ENCODE data around the gene GMPR2.

Gene GMPR2

GRCh38 chr14:24261969-24262327 lies 29.2 kb downstream of the GMPR2 start:
- H2AK5ac ChIP-seq (ENCODE audit: low read length): no peak overlapping the region
- H3K4ac ChIP-seq (ENCODE audit: low read depth, low read length): no peak overlapping the region
- no peak overlapping the region for H3K9ac ChIP-seq (ENCODE audit: low read length)
- no peak overlapping the region for H2BK15ac ChIP-seq (replicated peaks; ENCODE audit: low read depth)
- no peaks in the 10 kb centered on the region for H3K27me3 ChIP-seq (ENCODE audit: insufficient read depth, low read length, poor library complexity)
- no peaks in the 10 kb centered on the region for H3K79me2 ChIP-seq (ENCODE audit: control insufficient read depth, insufficient read depth, low read length)
- H3K27ac ChIP-seq (ENCODE audit: low read depth, low read length): no peak overlapping the region
- no peak overlapping the region for H4K8ac ChIP-seq (ENCODE audit: low read depth, low read length)
- no peak overlapping the region for H3K23ac ChIP-seq (ENCODE audit: low read length)
- H3K79me1 ChIP-seq (ENCODE audit: low read length): no peaks in the 10 kb centered on the region
- H3K4me1 ChIP-seq (ENCODE audit: control insufficient read depth, low read depth, low read length): no peaks in the 10 kb centered on the region
- H3K4me3 ChIP-seq (ENCODE audit: low read length): no peak overlapping the region
- H2BK120ac ChIP-seq (ENCODE audit: low read depth, low read length): no peak overlapping the region
- no peak for DNase-seq
- no peak overlapping the region for H4K5ac ChIP-seq (ENCODE audit: low read length)
- no peak overlapping the region for H3K4me2 ChIP-seq (ENCODE audit: low read length)
- no peak overlapping the region for H2BK5ac ChIP-seq (ENCODE audit: low read length)
- no peak overlapping the region for H3K18ac ChIP-seq (ENCODE audit: low read length)
- no CpG with 5 or more reads among the region's 19 CpGs for WGBS (ENCODE audit: extremely low coverage, insufficient coverage, low lambda C conversion rate)
- H3K36me3 ChIP-seq (ENCODE audit: control insufficient read depth, insufficient read depth, low read length): no peaks in the 10 kb centered on the region
- no peak overlapping the region for H3K56ac ChIP-seq (ENCODE audit: low read length)

- no peak within 1 kb of the TSS for H2BK15ac ChIP-seq (replicated peaks; ENCODE audit: low read depth)
- H3K23ac ChIP-seq (ENCODE audit: low read length): no peak within 1 kb of the TSS
- H4K8ac ChIP-seq (ENCODE audit: low read depth, low read length): no peak within 1 kb of the TSS
- H3K4ac ChIP-seq (ENCODE audit: low read depth, low read length): no peak within 1 kb of the TSS
- H2AK5ac ChIP-seq (ENCODE audit: low read length): no peak within 1 kb of the TSS
- H3K4me1 ChIP-seq (ENCODE audit: control insufficient read depth, low read depth, low read length): no peaks in the 10 kb centered on the region
- H3K4me2 ChIP-seq (ENCODE audit: low read length): no peak within 1 kb of the TSS
- DNase-seq: peak; percentile 67
- H3K18ac ChIP-seq (ENCODE audit: low read length): no peak within 1 kb of the TSS
- no peaks in the 10 kb centered on the region for H3K79me2 ChIP-seq (ENCODE audit: control insufficient read depth, insufficient read depth, low read length)
- no peak within 1 kb of the TSS for H4K5ac ChIP-seq (ENCODE audit: low read length)
- no peak within 1 kb of the TSS for H2BK120ac ChIP-seq (ENCODE audit: low read depth, low read length)
- no peak within 1 kb of the TSS for H3K4me3 ChIP-seq (ENCODE audit: low read length)
- H3K27me3 ChIP-seq (ENCODE audit: insufficient read depth, low read length, poor library complexity): no peaks in the 10 kb centered on the region
- H3K79me1 ChIP-seq (ENCODE audit: low read length): no peaks in the 10 kb centered on the region
- H3K56ac ChIP-seq (ENCODE audit: low read length): peak within 1 kb of the TSS; percentile 10
- H3K36me3 ChIP-seq (ENCODE audit: control insufficient read depth, insufficient read depth, low read length): no peaks in the 10 kb centered on the region
- no peak within 1 kb of the TSS for H3K9ac ChIP-seq (ENCODE audit: low read length)
- H3K27ac ChIP-seq (ENCODE audit: low read depth, low read length): no peak within 1 kb of the TSS
- no CpG with 5 or more reads among the region's 14 CpGs for WGBS (ENCODE audit: extremely low coverage, insufficient coverage, low lambda C conversion rate)
- no peak within 1 kb of the TSS for H2BK5ac ChIP-seq (ENCODE audit: low read length)
Measured at GRCh38 chr14:24262821-24263733, 30.3 kb downstream of the GMPR2 start, which contains the start of gene TGM1. Gene TGM1, minus strand, starts transcription at chr14:24263177. Its CDS starts 825 bp downstream, at chr14:24262352.

- Histone ChIP-seq H3K18ac (ENCODE audit: low read length) (no peak overlapping the region), H3K4me2 (ENCODE audit: low read length) (no peak overlapping the region), H3K4ac (ENCODE audit: low read depth, low read length) (no peak overlapping the region), H4K5ac (ENCODE audit: low read length) (no peak overlapping the region), H3K27ac (ENCODE audit: low read depth, low read length) (no peak overlapping the region), H4K8ac (ENCODE audit: low read depth, low read length) (no peak overlapping the region), H3K4me3 (ENCODE audit: low read length) (no peak overlapping the region), H3K23ac (ENCODE audit: low read length) (no peak overlapping the region), H3K56ac (ENCODE audit: low read length) (no peak overlapping the region), H2BK120ac (ENCODE audit: low read depth, low read length) (no peak overlapping the region), H3K36me3 (ENCODE audit: control insufficient read depth, insufficient read depth, low read length) (no peaks in the 10 kb centered on the region), H2BK5ac (ENCODE audit: low read length) (no peak overlapping the region), H3K79me1 (ENCODE audit: low read length) (no peaks in the 10 kb centered on the region), H2AK5ac (ENCODE audit: low read length) (no peak overlapping the region), H3K27me3 (ENCODE audit: insufficient read depth, low read length, poor library complexity) (no peaks in the 10 kb centered on the region), H2BK15ac (replicated peaks; ENCODE audit: low read depth) (no peak overlapping the region), H3K4me1 (ENCODE audit: control insufficient read depth, low read depth, low read length) (no peaks in the 10 kb centered on the region), H3K79me2 (ENCODE audit: control insufficient read depth, insufficient read depth, low read length) (no peaks in the 10 kb centered on the region), H3K9ac (ENCODE audit: low read length) (no peak overlapping the region)
- peak; percentile 2 for DNase-seq
- WGBS (ENCODE audit: extremely low coverage, insufficient coverage, low lambda C conversion rate): no CpG with 5 or more reads among the region's 6 CpGs
Measured at GRCh38 chr14:24263848-24264247, 31.1 kb downstream of the GMPR2 start.

- H3K4me1 ChIP-seq (ENCODE audit: control insufficient read depth, low read depth, low read length): no peaks in the 10 kb centered on the region
Measured at GRCh38 chr14:24264298-24264697, 31.6 kb downstream of the GMPR2 start.

GRCh38 chr14:24266344-24267244 lies 33.9 kb downstream of the GMPR2 start:
- Histone ChIP-seq H3K23ac (ENCODE audit: low read length) (no peak overlapping the region), H3K79me1 (ENCODE audit: low read length) (no peaks in the 10 kb centered on the region), H3K27me3 (ENCODE audit: insufficient read depth, low read length, poor library complexity) (no peaks in the 10 kb centered on the region), H3K36me3 (ENCODE audit: control insufficient read depth, insufficient read depth, low read length) (no peaks in the 10 kb centered on the region), H3K56ac (ENCODE audit: low read length) (no peak overlapping the region), H3K4me1 (ENCODE audit: control insufficient read depth, low read depth, low read length) (no peaks in the 10 kb centered on the region), H2BK120ac (ENCODE audit: low read depth, low read length) (no peak overlapping the region), H3K79me2 (ENCODE audit: control insufficient read depth, insufficient read depth, low read length) (no peaks in the 10 kb centered on the region), H3K27ac (ENCODE audit: low read depth, low read length) (no peak overlapping the region), H2BK5ac (ENCODE audit: low read length) (no peak overlapping the region), H3K4me2 (ENCODE audit: low read length) (no peak overlapping the region), H4K5ac (ENCODE audit: low read length) (no peak overlapping the region), H2AK5ac (ENCODE audit: low read length) (no peak overlapping the region), H3K18ac (ENCODE audit: low read length) (no peak overlapping the region), H2BK15ac (replicated peaks; ENCODE audit: low read depth) (no peak overlapping the region), H3K4me3 (ENCODE audit: low read length) (no peak overlapping the region), H3K9ac (ENCODE audit: low read length) (no peak overlapping the region), H4K8ac (ENCODE audit: low read depth, low read length) (no peak overlapping the region), H3K4ac (ENCODE audit: low read depth, low read length) (no peak overlapping the region)
- no peak for DNase-seq
- WGBS (ENCODE audit: extremely low coverage, insufficient coverage, low lambda C conversion rate): no CpG with 5 or more reads among the region's 18 CpGs

More at GRCh38 chr14:24264298-24264697, 31.6 kb downstream of the GMPR2 start:
- H3K4me3 ChIP-seq (ENCODE audit: low read length): no peak overlapping the region
- no peak overlapping the region for H3K4ac ChIP-seq (ENCODE audit: low read depth, low read length)
- H4K8ac ChIP-seq (ENCODE audit: low read depth, low read length): no peak overlapping the region
- H2BK120ac ChIP-seq (ENCODE audit: low read depth, low read length): no peak overlapping the region
- H3K36me3 ChIP-seq (ENCODE audit: control insufficient read depth, insufficient read depth, low read length): no peaks in the 10 kb centered on the region
- no peak for DNase-seq
- H3K79me1 ChIP-seq (ENCODE audit: low read length): no peaks in the 10 kb centered on the region
- no peak overlapping the region for H3K27ac ChIP-seq (ENCODE audit: low read depth, low read length)
- no peak overlapping the region for H2BK15ac ChIP-seq (replicated peaks; ENCODE audit: low read depth)
- WGBS (ENCODE audit: extremely low coverage, insufficient coverage, low lambda C conversion rate): no CpG with 5 or more reads among the region's 6 CpGs
- no peak overlapping the region for H3K4me2 ChIP-seq (ENCODE audit: low read length)
- H3K27me3 ChIP-seq (ENCODE audit: insufficient read depth, low read length, poor library complexity): no peaks in the 10 kb centered on the region
- no peak overlapping the region for H4K5ac ChIP-seq (ENCODE audit: low read length)
- H3K9ac ChIP-seq (ENCODE audit: low read length): no peak overlapping the region
- H3K79me2 ChIP-seq (ENCODE audit: control insufficient read depth, insufficient read depth, low read length): no peaks in the 10 kb centered on the region
- H3K18ac ChIP-seq (ENCODE audit: low read length): no peak overlapping the region
- no peak overlapping the region for H2BK5ac ChIP-seq (ENCODE audit: low read length)
- no peak overlapping the region for H3K56ac ChIP-seq (ENCODE audit: low read length)
- H2AK5ac ChIP-seq (ENCODE audit: low read length): no peak overlapping the region
- no peak overlapping the region for H3K23ac ChIP-seq (ENCODE audit: low read length)
